GM13976 (cell line): ENCODE data around the gene TPM4.

Experiments
- DNase-seq: peaks from one replicate; pipeline ENCODE4 v3.0.0; 2012; ENCODE audit warnings: low spot score
- in situ Hi-C: fragments of 300-500 bp; cut with MboI; formaldehyde crosslinking; loops from one replicate; pipeline ENCODE4 v1.12.0; 2022; ENCODE audit warnings: low sequenced_read_pairs, mixed read lengths, inconsistent platforms; ENCODE audit not compliant: unreplicated experiment
- TF ChIP-seq, protein P1 (sequence below): IDR thresholded peaks from 2 replicates; pipeline ENCODE4 v1.5.1; 2012; ENCODE audit warnings: borderline replicate concordance, mild to moderate bottlenecking; ENCODE audit not compliant: insufficient read depth; ENCODE audit errors: extremely low read depth, missing control alignments, control extremely low read depth

Gene TPM4

DNA sequence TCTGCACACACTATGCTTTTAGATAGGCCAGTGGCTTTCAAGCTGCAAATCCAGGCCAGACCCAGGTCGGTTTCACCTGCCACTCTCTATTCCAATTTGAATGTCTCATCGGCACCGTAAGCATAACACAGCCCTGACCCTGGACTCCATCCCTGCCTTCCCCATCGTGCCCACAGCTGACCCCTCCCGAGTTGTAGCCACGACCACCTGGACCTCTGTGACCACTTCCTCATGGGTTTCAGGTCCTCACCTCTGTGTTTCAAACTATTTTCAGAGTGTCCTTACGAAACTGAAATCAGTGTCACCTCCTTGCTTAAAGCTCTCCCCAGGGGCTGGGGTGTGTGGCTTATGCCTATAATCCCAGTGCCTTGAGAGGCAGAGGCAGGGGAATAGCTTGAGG is 58.2 kb downstream of the TPM4 start:
- peak; percentile 60 for DNase-seq
- in situ Hi-C loops = no loop called here

DNA sequence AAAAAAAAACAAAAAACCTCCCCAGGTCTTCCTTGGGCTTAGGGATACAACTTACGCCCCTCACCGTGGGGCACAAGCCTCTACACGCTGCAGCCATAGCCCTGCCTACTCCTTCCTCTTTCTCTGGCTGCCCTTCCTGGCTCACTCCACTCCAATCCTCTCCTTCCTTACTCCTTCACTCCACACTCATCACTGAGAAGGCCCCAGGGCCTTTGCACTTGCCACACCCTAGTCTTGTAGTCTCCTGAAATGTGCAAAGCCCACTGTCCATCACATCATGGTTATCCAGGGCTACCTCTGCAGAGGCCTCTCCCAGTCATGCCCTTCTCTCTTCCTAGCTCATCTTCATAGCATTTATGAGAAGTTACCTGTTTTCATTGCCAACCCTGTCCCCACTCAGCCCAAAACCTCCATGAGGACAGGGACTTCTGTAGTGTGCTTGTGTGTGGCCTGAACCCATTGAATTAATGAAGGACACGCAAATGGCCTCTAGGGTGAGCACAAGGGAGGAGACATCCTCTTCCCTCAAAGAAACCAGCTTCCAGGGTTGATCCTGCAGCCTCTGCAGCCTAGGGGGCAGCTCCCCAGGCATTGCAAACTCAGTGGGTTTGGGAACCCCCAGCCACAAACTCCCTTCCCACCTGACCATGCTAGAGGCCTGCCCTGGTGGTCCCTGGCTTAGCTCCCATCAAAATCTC is 59.3 kb downstream of the TPM4 start:
- in situ Hi-C loops = no loop called here
- DNase-seq = no peak
- TF ChIP-seq, protein P1, sequence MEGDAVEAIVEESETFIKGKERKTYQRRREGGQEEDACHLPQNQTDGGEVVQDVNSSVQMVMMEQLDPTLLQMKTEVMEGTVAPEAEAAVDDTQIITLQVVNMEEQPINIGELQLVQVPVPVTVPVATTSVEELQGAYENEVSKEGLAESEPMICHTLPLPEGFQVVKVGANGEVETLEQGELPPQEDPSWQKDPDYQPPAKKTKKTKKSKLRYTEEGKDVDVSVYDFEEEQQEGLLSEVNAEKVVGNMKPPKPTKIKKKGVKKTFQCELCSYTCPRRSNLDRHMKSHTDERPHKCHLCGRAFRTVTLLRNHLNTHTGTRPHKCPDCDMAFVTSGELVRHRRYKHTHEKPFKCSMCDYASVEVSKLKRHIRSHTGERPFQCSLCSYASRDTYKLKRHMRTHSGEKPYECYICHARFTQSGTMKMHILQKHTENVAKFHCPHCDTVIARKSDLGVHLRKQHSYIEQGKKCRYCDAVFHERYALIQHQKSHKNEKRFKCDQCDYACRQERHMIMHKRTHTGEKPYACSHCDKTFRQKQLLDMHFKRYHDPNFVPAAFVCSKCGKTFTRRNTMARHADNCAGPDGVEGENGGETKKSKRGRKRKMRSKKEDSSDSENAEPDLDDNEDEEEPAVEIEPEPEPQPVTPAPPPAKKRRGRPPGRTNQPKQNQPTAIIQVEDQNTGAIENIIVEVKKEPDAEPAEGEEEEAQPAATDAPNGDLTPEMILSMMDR = no peak

More for the DNA sequence above, 58.2 kb downstream of the TPM4 start:
- TF ChIP-seq, protein P1 = no peak

DNA sequence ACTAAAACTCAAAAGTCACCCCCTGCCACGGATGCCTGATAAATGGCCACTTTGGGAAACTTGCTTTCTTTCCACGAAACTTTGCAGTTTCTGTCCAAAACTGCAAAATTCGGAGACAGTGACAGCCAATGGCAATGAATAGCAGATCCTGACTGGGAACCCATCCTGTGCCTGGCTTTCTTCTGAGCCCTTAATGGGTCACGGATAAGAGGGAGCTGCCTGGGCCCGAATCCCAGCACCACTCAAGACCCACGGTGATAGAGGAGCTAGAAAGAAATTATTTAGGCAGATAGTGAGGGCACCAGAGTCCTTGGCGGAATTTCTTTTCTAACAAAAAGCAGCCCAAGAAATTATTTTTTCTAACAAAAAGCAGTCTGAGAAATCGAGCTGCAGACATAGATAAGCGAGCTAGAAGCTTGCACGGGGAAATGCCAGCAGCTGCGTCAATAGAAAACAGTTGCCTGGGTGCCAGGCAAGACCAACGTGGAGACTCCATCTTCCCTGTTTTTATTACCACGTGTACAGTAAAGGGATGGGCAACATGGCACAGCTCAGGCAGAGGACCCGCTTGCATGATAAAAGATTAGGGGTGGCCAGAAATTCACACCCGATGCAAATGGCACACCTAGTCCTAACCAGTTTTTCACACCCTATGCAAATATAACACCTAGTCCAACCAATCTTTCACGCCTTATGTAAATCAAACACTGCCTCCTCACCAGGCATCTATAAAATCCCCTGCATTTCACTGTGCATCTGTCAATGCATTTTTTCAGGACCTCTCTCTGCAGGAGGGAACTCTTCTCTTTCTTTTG is 60.1 kb downstream of the TPM4 start:
- TF ChIP-seq, protein P1 = no peak
- DNase-seq = no peak
- in situ Hi-C loops = no loop called here

DNA sequence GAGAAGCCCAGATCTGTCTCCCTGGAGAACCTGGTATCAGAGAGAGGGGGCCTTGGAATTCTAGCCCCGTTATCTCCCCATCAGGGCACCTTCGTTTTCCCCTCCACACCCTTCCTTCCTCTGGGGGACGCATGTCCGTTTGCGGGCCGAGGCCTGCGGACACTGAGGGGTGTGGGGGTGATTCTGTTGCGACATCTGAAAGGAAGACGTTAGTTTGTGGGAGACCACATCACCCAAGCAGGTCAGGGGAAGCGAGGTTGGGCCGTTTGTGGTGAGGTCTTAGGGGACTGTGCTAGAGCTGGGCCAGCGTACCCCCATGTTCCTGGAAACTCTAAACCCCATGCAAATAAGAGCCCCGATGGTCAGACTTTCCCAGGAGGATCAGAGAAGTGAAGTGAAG is 63.5 kb downstream of the TPM4 start:
- peak; percentile 59 for DNase-seq
- in situ Hi-C loops = no loop called here
- TF ChIP-seq, protein P1 = no peak

DNA sequence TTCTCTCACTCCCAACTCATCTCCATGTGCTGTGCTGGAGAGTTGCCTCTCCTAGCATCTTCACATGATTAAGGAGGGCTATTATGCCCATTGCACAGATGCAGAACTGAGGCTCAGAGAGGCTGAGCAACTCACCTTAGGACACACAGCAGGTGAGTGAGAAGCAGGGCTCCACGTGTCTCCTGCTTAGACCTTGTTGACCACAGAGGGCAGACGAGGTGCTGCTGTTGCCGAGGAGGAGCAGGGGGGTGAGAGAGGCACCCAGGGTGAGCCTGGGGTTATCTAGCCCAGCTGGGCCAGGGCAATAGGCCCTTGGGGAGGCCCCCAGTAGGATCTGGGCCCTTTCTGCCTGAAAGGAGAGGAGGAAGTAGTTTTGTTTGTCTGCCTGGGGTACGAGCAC is 64.7 kb downstream of the TPM4 start:
- TF ChIP-seq, protein P1 = no peak
- DNase-seq = peak; percentile 56
- in situ Hi-C loops = no loop called here

DNA sequence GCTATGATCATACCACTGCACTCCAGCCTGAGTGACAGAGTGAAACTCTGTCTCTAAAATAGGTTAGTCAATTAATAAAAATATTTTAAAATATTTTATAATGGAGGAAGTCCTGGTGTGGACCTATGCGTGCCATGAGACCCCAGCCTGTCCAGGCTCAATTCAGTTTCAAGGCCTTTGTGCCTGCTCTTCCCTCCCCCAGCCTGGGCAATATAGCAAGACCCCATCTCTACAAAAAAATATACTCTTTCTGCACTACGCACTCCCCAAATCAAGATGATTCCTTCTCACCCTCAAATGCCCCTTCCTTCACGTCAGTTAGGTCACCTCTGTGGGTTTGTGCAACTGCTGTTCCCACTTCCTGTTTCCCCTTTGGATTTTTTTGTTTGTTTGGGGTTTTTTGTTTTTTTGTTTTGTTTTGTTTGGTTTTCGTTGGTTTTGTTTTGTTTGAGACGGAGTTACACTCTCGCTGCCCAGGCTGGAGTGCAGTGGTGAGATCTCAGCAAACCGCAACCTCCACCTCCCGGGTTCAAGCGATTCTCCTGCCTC is 65.8 kb downstream of the TPM4 start:
- in situ Hi-C loops = no loop called here
- no peak for DNase-seq
- TF ChIP-seq, protein P1 = no peak
